SK-N-SH treated with all-trans-retinoic acid at 6 μM for 48 hours (cell line): ENCODE results near the gene ZNF529.

Source experiments
- ESRRG ChIP-seq: fragments of 250-450 bp; sonication (Bioruptor Pico); IDR thresholded peaks from 2 replicates; pipeline ENCODE4 v1.6.1; 2021; ENCODE audit warnings: mild to moderate bottlenecking
- SNAI2 ChIP-seq: fragments of 250-450 bp; sonication (Bioruptor Pico); IDR thresholded peaks from 2 replicates; pipeline ENCODE4 v1.5.0; 2020; ENCODE audit warnings: mild to moderate bottlenecking, moderate library complexity
- TOX ChIP-seq: fragments of 250-450 bp; sonication (Bioruptor Pico); IDR thresholded peaks from 2 replicates; pipeline ENCODE4 v1.8.0; 2021; ENCODE audit warnings: mild to moderate bottlenecking, moderate library complexity, borderline replicate concordance

DNA sequence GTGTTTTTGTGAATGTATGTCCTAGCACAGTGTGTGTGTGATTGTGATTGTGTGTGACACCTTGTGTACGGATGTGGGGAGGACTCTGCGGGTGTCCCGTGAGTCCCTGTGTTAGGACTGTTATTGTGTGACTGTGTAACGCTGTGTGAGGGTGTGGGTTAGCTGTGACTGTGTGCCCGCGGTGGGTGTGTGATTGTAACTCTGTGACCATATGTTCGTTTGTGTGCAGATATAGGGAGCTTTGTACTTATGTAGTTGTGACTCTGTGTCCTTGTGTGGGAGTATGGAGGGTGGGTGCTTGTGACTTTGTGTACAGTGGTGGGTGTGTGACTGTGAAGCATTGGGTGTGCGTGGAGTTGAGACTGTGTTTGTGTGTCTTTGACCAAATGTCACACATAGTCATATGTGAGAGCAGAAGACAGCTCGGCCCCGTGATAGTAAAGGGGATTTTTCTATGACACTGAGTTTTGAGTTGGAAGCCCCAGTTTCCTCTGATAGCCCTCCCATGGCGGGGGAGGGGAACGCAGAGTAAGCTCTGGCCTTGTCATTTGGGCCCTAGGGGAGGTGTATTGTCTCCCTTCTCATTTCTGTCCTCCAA, 44.1 kb downstream of the ZNF529 start:
- no peak for TF ChIP-seq SNAI2 (CRISPR knock-in tag)
- no peak for TF ChIP-seq TOX (CRISPR knock-in tag)
- TF ChIP-seq ESRRG (CRISPR knock-in tag), result no peak
